Measurements from ENCODE around the gene ACADVL.

The ACADVL gene

GRCh38 chr17:7191571-7192270, 28.0 kb upstream of the ACADVL start:
- Histone ChIP-seq H3K36me3 (ENCODE audit: control insufficient read depth, insufficient read depth, low read length) (no peaks in the 10 kb centered on the region), H3K4me3 (ENCODE audit: low read depth, low read length) (no peak overlapping the region), H3K9ac (no peak overlapping the region)

GRCh38 chr17:7192271-7192937, 27.3 kb upstream of the ACADVL start:
- no peaks in the 10 kb centered on the region for H3K27me3 ChIP-seq (ENCODE audit: control insufficient read depth, insufficient read depth, low read length)
- no peaks in the 10 kb centered on the region for H3K4me1 ChIP-seq
- no peak overlapping the region for H3K4me2 ChIP-seq (ENCODE audit: low read length)
- no peak overlapping the region for H2AFZ ChIP-seq
- H3K27ac ChIP-seq = no peak overlapping the region
- H3K9me3 ChIP-seq (ENCODE audit: control insufficient read depth, low read length) = no peaks in the 10 kb centered on the region
- H3K9ac ChIP-seq = no peak overlapping the region
- no peaks in the 10 kb centered on the region for H3K79me2 ChIP-seq
- no peak overlapping the region for H3K4me3 ChIP-seq (ENCODE audit: low read depth, low read length)
- H3K36me3 ChIP-seq (ENCODE audit: control insufficient read depth, insufficient read depth, low read length) = no peaks in the 10 kb centered on the region
- TF ChIP-seq CTCF (IDR thresholded peaks at IDR 0.05) = no peak

More at GRCh38 chr17:7191571-7192270, 28.0 kb upstream of the ACADVL start:
- Histone ChIP-seq H3K9me3 (ENCODE audit: control insufficient read depth, low read length) (no peaks in the 10 kb centered on the region), H3K4me1 (no peaks in the 10 kb centered on the region), H3K79me2 (no peaks in the 10 kb centered on the region), H3K4me2 (ENCODE audit: low read length) (no peak overlapping the region), H2AFZ (no peak overlapping the region), H3K27ac (no peak overlapping the region), H3K27me3 (ENCODE audit: control insufficient read depth, insufficient read depth, low read length) (no peaks in the 10 kb centered on the region)
- no peak for TF ChIP-seq CTCF (IDR thresholded peaks at IDR 0.05)

GRCh38 chr17:7195971-7196370, 23.8 kb upstream of the ACADVL start:
- Histone ChIP-seq H3K4me1 (no peaks in the 10 kb centered on the region), H3K79me2 (no peaks in the 10 kb centered on the region), H2AFZ (no peak overlapping the region), H3K9me3 (ENCODE audit: control insufficient read depth, low read length) (no peaks in the 10 kb centered on the region), H3K4me3 (ENCODE audit: low read depth, low read length) (no peak overlapping the region), H3K4me2 (ENCODE audit: low read length) (no peak overlapping the region), H3K9ac (no peak overlapping the region), H3K27me3 (ENCODE audit: control insufficient read depth, insufficient read depth, low read length) (no peaks in the 10 kb centered on the region), H3K27ac (no peak overlapping the region), H3K36me3 (ENCODE audit: control insufficient read depth, insufficient read depth, low read length) (no peaks in the 10 kb centered on the region)
- TF ChIP-seq CTCF (IDR thresholded peaks at IDR 0.05) = no peak

GRCh38 chr17:7196651-7197401, 22.9 kb upstream of the ACADVL start:
- Histone ChIP-seq H3K9ac (no peak overlapping the region), H3K27me3 (ENCODE audit: control insufficient read depth, insufficient read depth, low read length) (no peaks in the 10 kb centered on the region), H2AFZ (no peak overlapping the region), H3K36me3 (ENCODE audit: control insufficient read depth, insufficient read depth, low read length) (no peaks in the 10 kb centered on the region), H3K27ac (no peak overlapping the region), H3K4me1 (no peaks in the 10 kb centered on the region), H3K9me3 (ENCODE audit: control insufficient read depth, low read length) (no peaks in the 10 kb centered on the region), H3K4me2 (ENCODE audit: low read length) (no peak overlapping the region), H3K79me2 (no peaks in the 10 kb centered on the region), H3K4me3 (ENCODE audit: low read depth, low read length) (no peak overlapping the region)
- TF ChIP-seq CTCF (IDR thresholded peaks at IDR 0.05) = no peak

Data from parathyroid adenoma (tissue), 2 donors.